Mesenchymal stem cell (in vitro differentiated cells and primary cell): ENCODE measurements around the gene MDC1.
"Not testable (repeated sequence)": the region's sequence is repeated elsewhere in the genome, so short reads cannot be mapped to it uniquely, and the experiment has no call there.

Source experiments
- DNase-seq: peaks from one replicate; pipeline ENCODE4 v3.0.0-alpha.2; 2013
- H2AFZ ChIP-seq: one replicate; pipeline ENCODE4 v1.6.1; 2013; ENCODE audit warnings: low read depth, mild to moderate bottlenecking, control low read depth, inconsistent platforms, low read length, moderate library complexity
- H2AK5ac ChIP-seq: 2 replicates; pipeline ENCODE4 v1.6.1; 2013; ENCODE audit warnings: low read length, moderate library complexity, mild to moderate bottlenecking, inconsistent platforms; ENCODE audit not compliant: severe bottlenecking
- H2BK120ac ChIP-seq: one replicate; pipeline ENCODE4 v1.6.1; 2013; ENCODE audit warnings: low read depth, mild to moderate bottlenecking, inconsistent platforms, low read length, moderate library complexity
- H2BK12ac ChIP-seq, 2 experiments: one replicate each; pipeline ENCODE4 v1.6.1; 2013; ENCODE audit warnings: inconsistent platforms in 2 of 2, low read length in 2 of 2, mild to moderate bottlenecking in 2 of 2, moderate library complexity in 2 of 2, control low read depth in 1 of 2
- H2BK15ac ChIP-seq: one replicate; pipeline ENCODE4 v1.6.1; 2013; ENCODE audit warnings: mild to moderate bottlenecking, low read depth, inconsistent platforms; ENCODE audit not compliant: poor library complexity, severe bottlenecking
- H2BK5ac ChIP-seq: 2 replicates; pipeline ENCODE4 v1.6.1; 2013; ENCODE audit warnings: low read depth, mild to moderate bottlenecking, low read length, control low read depth, inconsistent platforms; ENCODE audit not compliant: poor library complexity, severe bottlenecking
- H3K14ac ChIP-seq, 2 experiments: one replicate each; pipeline ENCODE4 v1.6.1; 2013; ENCODE audit warnings: inconsistent platforms in 2 of 2, low read length in 2 of 2, control low read depth in 1 of 2, mild to moderate bottlenecking in 1 of 2, moderate library complexity in 1 of 2
- H3K18ac ChIP-seq, 2 experiments: one replicate each; pipeline ENCODE4 v1.6.1; 2013; ENCODE audit warnings: inconsistent platforms in 2 of 2, low read length in 2 of 2, control low read depth in 1 of 2, low read depth in 1 of 2, mild to moderate bottlenecking in 1 of 2
- H3K23ac ChIP-seq, 2 experiments: one replicate each; pipeline ENCODE4 v1.6.1; 2013; ENCODE audit warnings: inconsistent platforms in 2 of 2, low read length in 2 of 2, mild to moderate bottlenecking in 2 of 2, moderate library complexity in 2 of 2, control low read depth in 1 of 2
- H3K27ac ChIP-seq: 2 replicates; pipeline ENCODE4 v1.5.1; 2013; ENCODE audit warnings: mild to moderate bottlenecking, moderate library complexity, low read length, control low read depth, inconsistent platforms; ENCODE audit not compliant: poor library complexity, severe bottlenecking
- H3K27me3 ChIP-seq, 2 experiments: 2 replicates each; pipeline versions ENCODE4 v1.6.1 to v1.7.0; 2013; ENCODE audit warnings: low read length in 2 of 2, mild to moderate bottlenecking in 2 of 2, moderate library complexity in 2 of 2, control low read depth in 1 of 2, inconsistent platforms in 1 of 2; ENCODE audit not compliant: control insufficient read depth in 1 of 2, insufficient read depth in 1 of 2
- H3K36me3 ChIP-seq, 2 experiments: 2 replicates each; pipeline versions ENCODE4 v1.6.1 to v1.7.0; 2013; ENCODE audit warnings: low read length in 2 of 2, control low read depth in 1 of 2, inconsistent platforms in 1 of 2, low read depth in 1 of 2, mild to moderate bottlenecking in 1 of 2; ENCODE audit not compliant: insufficient read depth in 2 of 2, control insufficient read depth in 1 of 2
- H3K4ac ChIP-seq, 2 experiments: one replicate each; pipeline ENCODE4 v1.6.1; 2013; ENCODE audit warnings: inconsistent platforms in 2 of 2, low read length in 2 of 2, mild to moderate bottlenecking in 2 of 2, moderate library complexity in 2 of 2, control low read depth in 1 of 2, low read depth in 1 of 2
- H3K4me1 ChIP-seq: 2 replicates; pipeline ENCODE4 v1.6.1; 2013; ENCODE audit warnings: low read depth, low read length, control low read depth; ENCODE audit not compliant: control insufficient read depth, insufficient read depth
- H3K4me2 ChIP-seq: 2 replicates; pipeline ENCODE4 v1.6.1; 2013; ENCODE audit warnings: low read length, mild to moderate bottlenecking, inconsistent platforms; ENCODE audit not compliant: poor library complexity, severe bottlenecking
- H3K4me3 ChIP-seq, 2 experiments: 2 replicates each; pipeline versions ENCODE4 v1.5.1 to v1.7.0; 2013; ENCODE audit warnings: low read length in 2 of 2, mild to moderate bottlenecking in 2 of 2, control low read depth in 1 of 2, low read depth in 1 of 2; ENCODE audit not compliant: insufficient read depth in 1 of 2
- H3K79me1 ChIP-seq: replicated peaks from 2 replicates; pipeline ENCODE4 v1.6.1; 2013; ENCODE audit warnings: mild to moderate bottlenecking, control low read depth, low read length, inconsistent platforms; ENCODE audit not compliant: poor library complexity, severe bottlenecking
- H3K9ac ChIP-seq: 2 replicates; pipeline ENCODE4 v1.7.0; 2013; ENCODE audit warnings: mild to moderate bottlenecking, low read length, moderate library complexity
- H3K9me3 ChIP-seq: 2 replicates; pipeline ENCODE4 v1.7.0; 2013; ENCODE audit warnings: mild to moderate bottlenecking, low read length; ENCODE audit not compliant: control insufficient read depth
- H4K8ac ChIP-seq: one replicate; pipeline ENCODE4 v1.6.1; 2013; ENCODE audit warnings: inconsistent platforms, mild to moderate bottlenecking, low read length, moderate library complexity
- H4K91ac ChIP-seq: one replicate; pipeline ENCODE4 v1.6.1; 2013; ENCODE audit warnings: mild to moderate bottlenecking, low read length, inconsistent platforms
- WGBS: methylation state at CpG from one replicate; pipeline ENCODE4 v1.1.7; 2013; ENCODE audit warnings: mixed read lengths; 5-methylcytosine and 5-hydroxymethylcytosine counted together

MDC1 gene

GRCh38 chr6:30722280-30723112 is 5.4 kb upstream of the MDC1 start:
- no peak overlapping the region for H2BK15ac ChIP-seq
- H3K36me3 ChIP-seq = peaks cover 33 to 48% of the 10 kb centered on the region in 2 experiments
- H3K9me3 ChIP-seq = no peaks in the 10 kb centered on the region
- H3K79me1 ChIP-seq = no peaks in the 10 kb centered on the region
- no peak overlapping the region for H3K14ac ChIP-seq
- no peak overlapping the region for H2BK12ac ChIP-seq
- H4K8ac ChIP-seq = no peak overlapping the region
- H2AFZ ChIP-seq = no peak overlapping the region
- H3K23ac ChIP-seq = no peak overlapping the region
- H3K9ac ChIP-seq = peak overlapping the region; percentile 96
- H4K91ac ChIP-seq = no peak overlapping the region
- 21% methylated on average over 27 of the region's 27 CpGs for WGBS
- peak overlapping the region; percentile 97 for H3K27ac ChIP-seq
- no peak overlapping the region for H2BK120ac ChIP-seq
- H3K4ac ChIP-seq = no peak overlapping the region
- peak overlapping the region; percentile 67 for H3K4me2 ChIP-seq
- DNase-seq = peak; percentile 83
- H3K4me3 ChIP-seq = peak overlapping the region; percentile 84 to 87
- H2BK5ac ChIP-seq = no peak overlapping the region
- peaks cover 16% of the 10 kb centered on the region for H3K4me1 ChIP-seq
- no peaks in the 10 kb centered on the region for H3K27me3 ChIP-seq
- H2AK5ac ChIP-seq = no peak overlapping the region
- H3K18ac ChIP-seq = peak overlapping the region in 1 of 2 experiments; percentile 46

GRCh38 chr6:30722025-30722279 is 4.9 kb upstream of the MDC1 start:
- peak overlapping the region; percentile 76 for H2BK5ac ChIP-seq

GRCh38 chr6:30721198-30722024 is 4.3 kb upstream of the MDC1 start:
- Histone ChIP-seq H2AK5ac (peak overlapping the region; percentile 84), H2BK5ac (peak overlapping the region; percentile 76), H3K23ac (peak overlapping the region in 1 of 2 experiments; percentile 94), H2BK15ac (no peak overlapping the region), H3K4ac (peak overlapping the region in 1 of 2 experiments; percentile 98), H4K8ac (peak overlapping the region; percentile 43), H3K27ac (peak overlapping the region; percentile 97), H3K4me1 (peaks cover 16% of the 10 kb centered on the region), H2BK120ac (peak overlapping the region; percentile 12), H3K79me1 (peaks cover 3% of the 10 kb centered on the region), H3K9me3 (no peaks in the 10 kb centered on the region), H3K36me3 (peaks cover 33 to 39% of the 10 kb centered on the region in 2 experiments), H3K9ac (peak overlapping the region; percentile 99), H3K27me3 (no peaks in the 10 kb centered on the region), H4K91ac (peak overlapping the region; percentile 43), H3K14ac (peak overlapping the region in 1 of 2 experiments; percentile 94), H2BK12ac (peak overlapping the region in 1 of 2 experiments; percentile 23), H3K4me2 (peak overlapping the region; percentile 67), H3K4me3 (peak overlapping the region; percentile 84 to 93), H3K18ac (peak overlapping the region; percentile 84 to 95), H2AFZ (no peak overlapping the region)
- DNase-seq = peak; percentile 90
- under 1% methylated on average over 59 of the region's 71 CpGs for WGBS

More at GRCh38 chr6:30722025-30722279, 4.9 kb upstream of the MDC1 start:
- peak overlapping the region; percentile 67 for H3K4me2 ChIP-seq
- H3K36me3 ChIP-seq = peaks cover 33 to 42% of the 10 kb centered on the region in 2 experiments
- not testable (repeated sequence) for H4K91ac ChIP-seq, H3K27me3 ChIP-seq, H3K23ac ChIP-seq, H2BK120ac ChIP-seq, H3K9me3 ChIP-seq, H4K8ac ChIP-seq, H2BK12ac ChIP-seq, H3K14ac ChIP-seq, H2BK15ac ChIP-seq, H2AK5ac ChIP-seq, H2AFZ ChIP-seq, H3K79me1 ChIP-seq
- peak overlapping the region; percentile 96 for H3K9ac ChIP-seq
- 3% methylated on average over 10 of the region's 10 CpGs for WGBS
- H3K4me1 ChIP-seq = peaks cover 16% of the 10 kb centered on the region
- DNase-seq = peak; percentile 59
- H3K4ac ChIP-seq = peak overlapping the region in 1 of 2 experiments; percentile 98
- peak overlapping the region; percentile 3 to 84 for H3K18ac ChIP-seq
- peak overlapping the region; percentile 97 for H3K27ac ChIP-seq
- H3K4me3 ChIP-seq = peak overlapping the region; percentile 84 to 87

GRCh38 chr6:30720738-30721197 is 3.7 kb upstream of the MDC1 start:
- H3K9ac ChIP-seq = peak overlapping the region; percentile 99
- H3K36me3 ChIP-seq = peaks cover 29 to 36% of the 10 kb centered on the region in 2 experiments
- no peak overlapping the region for H4K8ac ChIP-seq
- peak overlapping the region in 1 of 2 experiments; percentile 42 for H3K14ac ChIP-seq
- H3K27ac ChIP-seq = peak overlapping the region; percentile 94
- peak overlapping the region; percentile 84 for H2AK5ac ChIP-seq
- H3K4ac ChIP-seq = peak overlapping the region in 1 of 2 experiments; percentile 95
- H3K4me2 ChIP-seq = peak overlapping the region; percentile 26
- no peak overlapping the region for H2BK12ac ChIP-seq
- peak overlapping the region; percentile 37 to 92 for H3K18ac ChIP-seq
- peak; percentile 52 for DNase-seq
- H3K27me3 ChIP-seq = no peaks in the 10 kb centered on the region
- H2BK15ac ChIP-seq = no peak overlapping the region
- peaks cover 16% of the 10 kb centered on the region for H3K4me1 ChIP-seq
- peak overlapping the region; percentile 80 for H2BK5ac ChIP-seq
- H3K79me1 ChIP-seq = peaks cover 6% of the 10 kb centered on the region
- H2BK120ac ChIP-seq = peak overlapping the region; percentile 12
- WGBS = under 1% methylated on average over 29 of the region's 29 CpGs
- H3K9me3 ChIP-seq = no peaks in the 10 kb centered on the region
- H4K91ac ChIP-seq = peak overlapping the region; percentile 10
- H2AFZ ChIP-seq = no peak overlapping the region
- peak overlapping the region; percentile 69 to 93 for H3K4me3 ChIP-seq
- peak overlapping the region in 1 of 2 experiments; percentile 94 for H3K23ac ChIP-seq
